Medulla oblongata (tissue), 1 donor: Measurements from ENCODE around the gene PMEPA1.

Source experiments
- DNase-seq: peaks from one replicate; pipeline ENCODE4 v3.0.0-alpha.2; 2015; ENCODE audit errors: extremely low spot score

PMEPA1 gene

DNA sequence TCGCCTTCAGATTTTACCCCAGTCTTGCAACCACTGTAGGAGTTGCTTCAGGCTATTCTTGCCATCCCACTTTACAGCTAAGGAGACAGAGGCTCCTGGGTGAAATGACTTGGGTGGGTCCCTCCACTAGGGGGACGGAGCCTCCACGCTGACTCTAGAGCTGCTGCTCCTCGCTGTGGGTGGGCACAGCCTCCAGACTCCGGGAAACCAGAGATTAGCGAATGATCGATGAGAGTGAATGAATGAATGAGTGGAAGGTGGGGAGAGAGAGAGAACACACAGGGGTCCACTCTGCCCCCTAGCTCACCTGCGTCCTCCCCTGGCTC lies 100.0 kb downstream of the PMEPA1 start:
- DNase-seq: no peak

DNA sequence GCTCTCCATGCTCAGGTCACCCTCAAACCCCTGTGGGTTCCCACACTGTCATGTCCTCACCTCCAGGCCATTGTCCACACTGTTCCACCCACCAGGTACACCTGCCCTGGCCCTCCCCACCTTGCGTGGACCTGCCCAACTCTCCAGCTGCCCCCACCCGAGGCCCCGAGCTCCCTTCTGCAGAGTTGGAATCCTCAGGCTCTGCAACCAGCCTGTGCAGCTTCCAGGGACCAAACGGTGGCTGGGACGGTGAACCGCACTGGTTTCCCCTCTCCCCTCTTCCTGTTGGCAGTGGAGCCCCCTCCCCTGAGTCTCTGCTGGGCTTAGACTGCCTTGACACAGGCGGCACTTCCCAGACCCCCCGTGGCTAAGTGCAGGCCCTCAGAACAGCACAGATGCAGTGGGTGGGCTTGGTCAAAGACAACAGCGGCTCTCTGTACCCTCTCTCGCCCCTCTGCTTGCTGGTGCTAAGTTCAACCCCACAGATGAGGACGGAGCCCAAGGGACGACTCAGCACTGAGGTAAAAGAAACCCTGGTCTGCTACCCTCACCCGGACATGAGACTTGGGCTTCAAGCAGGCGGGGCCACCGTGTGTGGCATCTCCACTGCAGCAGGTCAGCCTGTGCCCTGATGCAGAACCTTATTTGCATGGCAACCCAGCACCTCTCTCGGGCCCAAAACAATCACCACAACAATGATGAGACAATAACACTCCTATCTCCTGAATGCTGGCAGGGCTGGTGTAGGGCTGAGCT lies 100.6 kb downstream of the PMEPA1 start:
- DNase-seq: no peak

DNA sequence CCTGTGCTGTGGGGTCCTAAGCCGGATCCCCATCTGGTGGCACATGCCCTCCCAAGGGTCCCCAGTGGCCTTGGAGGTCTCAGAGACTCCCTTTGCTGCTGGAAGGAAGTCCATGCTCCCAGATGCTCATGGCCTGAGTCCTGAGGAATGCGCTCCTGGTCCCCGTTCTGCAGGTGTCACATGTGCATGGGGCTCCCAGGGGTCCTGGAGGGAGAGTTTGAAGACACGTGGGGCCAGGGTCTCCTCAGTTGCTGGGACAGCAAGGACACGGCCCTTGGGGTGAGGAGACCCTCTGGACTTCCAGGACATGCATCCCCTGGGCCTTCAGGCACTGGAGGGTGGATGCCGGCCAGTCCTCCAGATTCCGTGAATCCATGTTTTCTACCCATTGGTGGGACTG lies 101.3 kb downstream of the PMEPA1 start:
- no peak for DNase-seq

DNA sequence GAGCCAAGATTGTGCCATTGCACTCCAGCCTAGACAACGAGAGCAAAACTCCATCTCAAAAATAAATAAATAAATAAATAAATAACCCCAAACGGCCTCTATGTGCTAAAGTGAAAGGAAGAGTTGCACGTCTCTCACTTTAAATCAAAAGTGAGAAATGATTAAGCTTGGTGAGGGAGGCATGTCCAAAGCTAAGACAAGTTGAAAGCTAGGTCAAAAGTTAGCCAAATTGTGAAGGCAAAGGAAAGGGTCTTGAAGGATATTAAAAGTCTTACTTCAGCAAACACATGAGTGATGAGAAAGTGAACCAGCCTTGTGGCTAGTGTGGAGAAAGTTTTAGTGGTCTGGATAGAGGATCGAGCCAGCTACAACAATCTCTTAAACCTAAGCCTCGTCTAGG lies 103.9 kb downstream of the PMEPA1 start:
- no peak for DNase-seq

DNA sequence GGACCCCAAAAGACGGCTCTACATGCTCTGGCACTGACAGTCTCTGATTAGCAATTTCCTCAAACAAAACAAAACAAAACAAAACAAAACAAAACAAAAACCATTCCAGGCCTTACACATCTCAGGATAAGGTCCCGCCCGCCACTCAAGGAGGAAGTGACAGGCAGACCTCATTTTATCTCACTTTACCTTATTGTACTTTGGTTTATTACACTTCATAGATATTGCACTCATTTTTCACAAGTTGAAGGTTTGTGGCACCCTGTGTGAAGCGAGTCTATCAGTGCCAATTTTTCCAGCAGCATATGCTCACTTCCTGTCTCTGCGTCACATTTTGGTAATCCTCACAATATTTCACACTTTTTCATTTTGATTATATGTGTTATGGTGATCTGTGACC lies 104.8 kb downstream of the PMEPA1 start:
- DNase-seq: no peak

DNA sequence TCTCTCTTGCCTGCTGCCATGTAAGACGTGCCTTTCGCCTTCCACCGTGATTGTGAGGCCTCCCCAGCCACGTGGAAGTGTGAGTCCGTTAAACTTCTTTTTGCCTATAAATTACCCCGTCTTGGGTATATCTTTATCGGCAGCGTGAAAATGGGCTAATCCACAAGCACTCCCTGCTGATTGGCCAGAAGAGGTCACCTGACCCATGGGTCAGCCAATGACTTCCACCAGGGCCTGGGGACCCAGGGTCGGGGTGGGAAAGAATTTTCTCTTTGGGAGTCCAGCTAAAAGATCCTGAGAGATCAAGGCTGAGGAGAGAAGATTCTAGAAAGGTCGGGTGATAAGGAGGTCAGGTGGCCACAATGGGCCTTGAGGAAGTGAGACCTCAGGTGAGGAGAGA lies 106.7 kb downstream of the PMEPA1 start:
- DNase-seq: no peak

DNA sequence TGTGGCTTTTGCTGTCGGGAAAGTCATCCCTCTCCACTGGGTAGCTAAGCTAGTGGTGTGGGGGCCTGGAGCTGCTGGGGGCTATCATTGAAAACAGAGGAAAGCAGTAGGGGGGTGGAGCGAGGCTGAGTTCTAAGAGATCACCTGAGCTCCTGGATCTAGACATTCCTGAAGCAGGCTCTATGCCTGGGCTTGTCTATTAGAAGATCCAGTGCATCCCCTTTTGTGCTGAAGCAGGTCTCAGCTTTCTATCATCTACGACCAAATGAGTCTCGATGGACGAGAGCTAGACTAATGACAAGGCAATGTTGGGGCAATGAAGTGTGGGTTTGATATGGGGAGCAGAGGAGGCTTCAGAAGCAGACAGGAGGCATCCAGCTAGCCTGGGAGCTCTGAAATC lies 108.1 kb downstream of the PMEPA1 start:
- no peak for DNase-seq

DNA sequence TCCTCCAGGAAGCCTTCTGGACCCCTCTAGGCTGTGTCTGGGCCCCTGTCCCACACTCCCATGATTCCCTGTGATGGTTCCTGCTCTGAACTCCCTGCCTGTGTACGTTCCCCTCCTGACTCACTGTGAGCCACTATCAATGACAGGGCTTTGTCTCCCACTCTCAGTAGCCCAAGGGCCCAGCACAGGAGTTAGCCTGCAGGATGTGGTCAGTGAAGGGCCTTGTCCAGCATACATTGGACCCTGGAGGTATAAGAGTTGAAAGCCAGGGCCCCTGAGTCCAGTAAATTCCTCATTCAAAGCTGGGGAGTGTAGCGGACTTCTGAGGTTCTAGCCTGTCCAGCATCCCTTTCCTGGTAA lies 108.6 kb downstream of the PMEPA1 start:
- no peak for DNase-seq

DNA sequence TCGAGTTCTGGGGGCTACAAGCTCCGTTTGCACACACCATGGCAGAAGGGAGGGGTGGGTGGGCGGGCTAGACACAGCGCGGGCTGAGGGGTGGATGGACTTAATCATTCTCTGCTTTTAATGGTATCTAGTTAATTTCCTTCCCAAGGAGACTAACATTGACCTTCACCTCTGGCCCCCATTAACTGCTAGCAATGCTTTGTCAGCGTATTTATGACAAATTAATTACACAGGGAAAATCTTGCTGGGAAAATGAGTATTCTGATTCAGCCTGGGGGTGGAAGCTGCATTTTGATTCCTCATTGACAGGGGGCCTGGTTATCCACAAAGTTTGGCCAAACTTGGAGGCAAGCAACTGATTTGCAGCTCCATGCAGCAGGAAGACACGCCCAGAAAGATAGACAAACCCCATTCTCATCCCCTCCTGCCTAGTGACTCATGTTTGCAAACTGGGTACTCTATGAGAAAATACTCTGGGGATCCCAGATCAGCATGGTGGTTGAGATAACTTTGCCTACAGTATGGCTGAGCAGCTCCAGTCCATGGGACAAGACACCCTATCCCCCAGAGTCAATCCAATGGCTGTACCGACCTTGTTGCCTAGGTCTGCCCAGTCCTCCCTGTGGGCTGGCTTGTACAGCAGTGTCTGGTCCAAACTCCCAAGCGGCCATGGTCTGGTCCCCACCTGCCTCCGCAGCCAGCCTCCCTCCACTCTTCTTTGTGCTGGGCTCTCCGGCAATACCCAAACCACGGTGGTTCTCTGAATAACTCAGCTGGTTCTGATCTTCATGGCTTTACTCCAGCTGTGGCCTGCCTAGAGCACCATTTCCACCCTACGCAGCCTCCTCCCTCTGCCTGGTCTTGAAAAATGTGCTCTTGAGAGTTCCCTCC lies 109.2 kb downstream of the PMEPA1 start:
- no peak for DNase-seq

DNA sequence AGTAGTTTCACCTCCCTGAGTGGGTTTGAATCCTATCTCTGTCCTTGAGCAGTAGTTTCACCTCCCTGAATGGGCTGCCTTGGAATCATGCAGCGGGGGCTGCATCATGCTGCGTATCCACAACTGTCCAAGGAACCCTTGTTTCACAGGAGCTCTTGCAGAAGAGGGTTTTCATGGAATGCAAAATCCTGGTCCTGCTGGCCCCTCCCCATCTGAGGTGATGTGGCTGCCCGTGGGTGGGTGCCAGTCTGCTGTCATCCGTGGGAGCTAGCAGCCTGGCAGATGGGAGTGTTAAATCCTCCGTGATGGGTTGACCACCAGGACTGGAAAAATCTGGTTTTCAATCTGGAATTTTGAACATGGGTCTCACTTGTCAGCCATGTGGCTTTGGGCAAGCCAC lies 111.3 kb downstream of the PMEPA1 start:
- no peak for DNase-seq
